Spleen (tissue), 11 donors: ENCODE results near the gene TEAD1. TPM values are rescaled to one million over a fixed set of nuclear protein-coding genes. Genes with fewer than 3 reads are reported as not detected.

Experiments
- DNase-seq: peaks from one replicate; pipeline ENCODE4 v3.0.0-alpha.2; 2020
- H3K27ac ChIP-seq, 8 donors: fragments of 200-600 bp; sonication (generic) in 7 of 8; 1 replicate in 4 of 8; 2 replicates in 4 of 8; pipeline versions ENCODE4 v1.5.0 to v1.8.0; 2016 to 2021; ENCODE audit warnings: inconsistent platforms in 4 of 8, mild to moderate bottlenecking in 4 of 8, moderate library complexity in 1 of 8
- H3K27me3 ChIP-seq, 7 donors: fragments of 200-600 bp; sonication (generic) in 6 of 7; replicated peaks in 1 of 7; 1 replicate in 4 of 7; 2 replicates in 3 of 7; pipeline versions ENCODE4 v1.5.0 to v1.8.0; 2016 to 2021; ENCODE audit warnings: inconsistent platforms in 3 of 7, mild to moderate bottlenecking in 1 of 7
- H3K36me3 ChIP-seq, 6 donors: fragments of 200-600 bp; sonication (generic) in 5 of 6; 1 replicate in 4 of 6; 2 replicates in 2 of 6; pipeline versions ENCODE4 v1.5.0 to v1.8.0; 2016 to 2021; ENCODE audit warnings: inconsistent platforms in 2 of 6
- H3K4me1 ChIP-seq, 6 donors: fragments of 200-600 bp; sonication (generic) in 5 of 6; 1 replicate in 3 of 6; 2 replicates in 3 of 6; pipeline versions ENCODE4 v1.5.0 to v1.8.0; 2016 to 2021; ENCODE audit warnings: inconsistent platforms in 3 of 6
- H3K4me3 ChIP-seq, 8 donors: fragments of 200-600 bp; sonication (generic) in 7 of 8; 1 replicate in 4 of 8; 2 replicates in 4 of 8; pipeline versions ENCODE4 v1.5.0 to v1.8.0; 2016 to 2021; ENCODE audit warnings: inconsistent platforms in 4 of 8, mild to moderate bottlenecking in 4 of 8, moderate library complexity in 2 of 8
- H3K9me3 ChIP-seq, 8 donors: fragments of 200-600 bp; sonication (generic) in 7 of 8; 1 replicate in 4 of 8; 2 replicates in 4 of 8; pipeline versions ENCODE4 v1.5.0 to v1.8.0; 2016 to 2021; ENCODE audit warnings: inconsistent platforms in 4 of 8
- CTCF ChIP-seq, 11 experiments: fragments of 200-600 bp in 7 of 11; fragments of 450-650 bp in 4 of 11; sonication (generic) in 4 of 11; IDR thresholded peaks in 8 of 11; conservative IDR thresholded peaks in 3 of 11; 1 replicate in 7 of 11; 2 replicates in 4 of 11; pipeline versions ENCODE4 v1.4.0 to v1.8.0; 2016 to 2021; ENCODE audit warnings: antibody characterized with exemption in 11 of 11, inconsistent platforms in 4 of 11, mild to moderate bottlenecking in 1 of 11
- POLR2A ChIP-seq, 3 donors: fragments of 450-650 bp; IDR thresholded peaks; one replicate each; pipeline ENCODE4 v1.5.1; 2017; ENCODE audit warnings: antibody characterized with exemption in 3 of 3, mild to moderate bottlenecking in 1 of 3
- POLR2AphosphoS5 ChIP-seq, 3 donors: sonication (generic); formaldehyde crosslinking; IDR thresholded peaks; one replicate each; pipeline ENCODE4 v1.5.1; 2017; ENCODE audit warnings: antibody characterized with exemption in 3 of 3
- WGBS, 5 donors: extraction: QIAGEN DNeasy Blood & Tissue Kit in 3 of 5; methylation state at CpG; one replicate each; pipeline versions ENCODE4 v1.1.5 to v1.1.7; 2013 to 2018; 5-methylcytosine and 5-hydroxymethylcytosine counted together
- intact Hi-C: fragments of 100-400 bp; cut with DNase I; formaldehyde crosslinking; loops from one replicate; pipeline ENCODE4 v1.15.0; 2023; ENCODE audit warnings: low total_unique reads
- polyA plus RNA-seq, 3 donors: library from polyadenylated mRNA; stranded (reverse); fragments of 200-250 nt; gene quantifications; one replicate each; pipeline ENCODE4 v1.2.1, GENCODE V29; 2013
- total RNA-seq, 7 donors: library from RNA; depleted of rRNA in 3 of 7; stranded (reverse); fragments of >200 nt in 3 of 7; fragmentation: NEBNext Ultra II Directional in 4 of 7; extraction: Animal tissue kit (Norgen Biotek cat#: 25700) in 4 of 7; gene quantifications; one replicate each; pipeline versions ENCODE4 v1.1.0 to v1.2.1, GENCODE V29; 2016 to 2021
- donor health status: healthy with polysubstance abuse.
- donor health status: DM: no; HTN: no; CAD: no; lungs with moderate emphysema.
- donor health status: DM: no; HTN: no; CAD: no.
- donor health status: Bipolar disorder and iron deficiency.
- donor health status: healthy.
- donor health status: DM: no; HTN: no; CAD: no.
- donor health status: DM: yes; HTN: yes; CAD: no.

TEAD1 gene
- total and polyA plus RNA-seq, 10 donors = 0.93 to 46.0 (median 18.6) TPM

GRCh38 chr11:12734625-12735024, 60.4 kb downstream of the TEAD1 start:
- no peaks in the 10 kb centered on the region for H3K9me3 ChIP-seq
- no peak overlapping the region for H3K27ac ChIP-seq
- TF ChIP-seq POLR2AphosphoS5 (IDR thresholded peaks at IDR 0.05) = no peak
- TF ChIP-seq POLR2A (IDR thresholded peaks at IDR 0.05) = no peak
- no peak for TF ChIP-seq CTCF (IDR thresholded peaks at IDR 0.05 in 8 of 11, conservative IDR thresholded peaks at IDR 0.05 in 3 of 11)
- intact Hi-C loops = no loop called here
- DNase-seq = no peak
- H3K4me3 ChIP-seq = no peak overlapping the region
- no peaks in the 10 kb centered on the region for H3K27me3 ChIP-seq
- H3K36me3 ChIP-seq = no peaks in the 10 kb centered on the region
- H3K4me1 ChIP-seq = no peaks in the 10 kb centered on the region
- WGBS, 5 donors = 88 to 98% (median 91%) methylated on average over 4 of the region's 4 CpGs

GRCh38 chr11:12735262-12735661, 61.0 kb downstream of the TEAD1 start:
- intact Hi-C loops = no loop called here
- no peaks in the 10 kb centered on the region for H3K27me3 ChIP-seq
- H3K9me3 ChIP-seq = no peaks in the 10 kb centered on the region
- H3K27ac ChIP-seq = no peak overlapping the region
- TF ChIP-seq POLR2AphosphoS5 (IDR thresholded peaks at IDR 0.05) (no peak), CTCF (IDR thresholded peaks at IDR 0.05 in 8 of 11, conservative IDR thresholded peaks at IDR 0.05 in 3 of 11) (no peak)
- H3K4me3 ChIP-seq = no peak overlapping the region
- DNase-seq = no peak
- no peaks in the 10 kb centered on the region for H3K36me3 ChIP-seq
- no peaks in the 10 kb centered on the region for H3K4me1 ChIP-seq
- WGBS, 5 donors = 76 to 86% (median 80%) methylated on average over 7 of the region's 7 CpGs

GRCh38 chr11:12737024-12737423, 62.8 kb downstream of the TEAD1 start:
- no peak overlapping the region for H3K27ac ChIP-seq
- no peak overlapping the region for H3K4me3 ChIP-seq
- no peaks in the 10 kb centered on the region for H3K36me3 ChIP-seq
- no peaks in the 10 kb centered on the region for H3K9me3 ChIP-seq
- WGBS, 5 donors = 64 to 91% (median 77%) methylated on average over 2 of the region's 2 CpGs
- no peak for DNase-seq
- H3K27me3 ChIP-seq = no peaks in the 10 kb centered on the region
- intact Hi-C loops = no loop called here
- TF ChIP-seq POLR2AphosphoS5 (IDR thresholded peaks at IDR 0.05) (no peak), POLR2A (IDR thresholded peaks at IDR 0.05) (no peak), CTCF (IDR thresholded peaks at IDR 0.05 in 8 of 11, conservative IDR thresholded peaks at IDR 0.05 in 3 of 11) (no peak)
- no peaks in the 10 kb centered on the region for H3K4me1 ChIP-seq

- Histone ChIP-seq H3K36me3 (no peaks in the 10 kb centered on the region), H3K4me3 (no peak overlapping the region), H3K4me1 (peaks cover 0 to 3% (median 0%) of the 10 kb centered on the region in 6 donors), H3K9me3 (no peaks in the 10 kb centered on the region), H3K27me3 (no peaks in the 10 kb centered on the region), H3K27ac (no peak overlapping the region)
- intact Hi-C loops = no loop called here
- no peak for DNase-seq
- 52 to 88% (median 73%) methylated on average over 1 of the region's 1 CpG for WGBS, 5 donors
- TF ChIP-seq POLR2A (IDR thresholded peaks at IDR 0.05) = no peak
- no peak for TF ChIP-seq CTCF (IDR thresholded peaks at IDR 0.05 in 8 of 11, conservative IDR thresholded peaks at IDR 0.05 in 3 of 11)
- no peak for TF ChIP-seq POLR2AphosphoS5 (IDR thresholded peaks at IDR 0.05)
Measured at GRCh38 chr11:12741671-12742216, 67.5 kb downstream of the TEAD1 start.
